GM12878 (cell line): ENCODE results near the gene NUTM1. TPM values are rescaled to one million over a fixed set of nuclear protein-coding genes. Genes with fewer than 3 reads are reported as not detected.
A peak's percentile ranks its signal among the peaks of the same experiment; 100 is the strongest.

Source experiments
- ATAC-seq: fragments of 200-7000 bp; cut with Tn5 transposase; 3 replicates; pipeline ENCODE4 v1.9.1; 2020; ENCODE audit warnings: mild to moderate bottlenecking, moderate library complexity
- BruUV-seq: library from RNA; stranded (reverse); fragments of 400-500 nt; replicated peaks from 2 replicates; lab custom pipeline; 2021; lab: Mats Ljungman, UMichigan
- CTCF ChIA-PET: fragments of 300-600 bp; sonication (Branson Sonifier 250); formaldehyde crosslinking; extraction: SDS; loops from one replicate; lab custom pipeline; 2021; ENCODE audit warnings: inconsistent platforms; lab: Yijun Ruan, JAX
- POLR2A ChIA-PET: fragments of 350-600 bp; formaldehyde crosslinking; extraction: SDS; loops from one replicate; lab custom pipeline; 2021; ENCODE audit warnings: inconsistent platforms; lab: Charles Lee
- RAD21 ChIA-PET: fragments of 300-600 bp; sonication (Branson Sonifier 250); formaldehyde crosslinking; loops from one replicate; lab custom pipeline; 2023; ENCODE audit warnings: antibody characterized with exemption; ENCODE audit not compliant: unreplicated experiment; lab: Charles Lee
- SMC1A ChIA-PET: fragments of 300-600 bp; sonication (Branson Sonifier 250); formaldehyde crosslinking; loops from one replicate; lab custom pipeline; 2023; ENCODE audit not compliant: unreplicated experiment, uncharacterized antibody; lab: Charles Lee
- DNase-seq: peaks from one replicate; pipeline ENCODE4 v3.0.0-alpha.2; 2011; ENCODE audit warnings: low read depth, low spot score
- FAIRE-seq: peaks from 3 replicates; lab custom pipeline; 2011; peaks lifted over from hg19 to GRCh38; lab: Jason Lieb, UNC
- H2AFZ ChIP-seq: 2 replicates; pipeline ENCODE4 v1.6.0; 2011; ENCODE audit warnings: low read depth, low read length, control low read depth; ENCODE audit not compliant: control insufficient read depth
- H3K27ac ChIP-seq: 2 replicates; pipeline ENCODE4 v1.5.1; 2011; ENCODE audit warnings: control low read depth; ENCODE audit not compliant: control insufficient read depth, insufficient read depth
- H3K27me3 ChIP-seq, 2 experiments: replicated peaks in 1 of 2; 2 replicates each; pipeline versions ENCODE4 v1.6.0 to v1.6.1; 2011; ENCODE audit warnings: low read length in 1 of 2; ENCODE audit not compliant: control insufficient read depth in 2 of 2, insufficient read depth in 2 of 2
- H3K36me3 ChIP-seq, 2 experiments: 2 replicates each; pipeline ENCODE4 v1.5.1; 2011; ENCODE audit warnings: low read length in 1 of 2; ENCODE audit not compliant: control insufficient read depth in 2 of 2, insufficient read depth in 2 of 2
- H3K4me1 ChIP-seq: 2 replicates; pipeline ENCODE4 v1.6.1; 2011; ENCODE audit warnings: mild to moderate bottlenecking, low read length, moderate library complexity, mixed read lengths; ENCODE audit not compliant: control insufficient read depth, insufficient read depth
- H3K4me2 ChIP-seq: 2 replicates; pipeline ENCODE4 v1.6.0; 2011; ENCODE audit warnings: control low read depth; ENCODE audit not compliant: control insufficient read depth, insufficient read depth
- H3K4me3 ChIP-seq: fragments of 200-600 bp; sonication (generic); 2 replicates; pipeline ENCODE4 v1.5.1; 2016
- H3K79me2 ChIP-seq: 2 replicates; pipeline ENCODE4 v1.6.0; 2011; ENCODE audit warnings: low read length; ENCODE audit not compliant: control insufficient read depth, insufficient read depth
- H3K9ac ChIP-seq: 2 replicates; pipeline ENCODE4 v1.8.0; 2011; ENCODE audit warnings: low read length, control low read depth, mixed read lengths; ENCODE audit not compliant: control insufficient read depth, insufficient read depth
- H3K9me3 ChIP-seq: replicated peaks from 3 replicates; pipeline ENCODE4 v1.5.1; 2011; ENCODE audit warnings: mild to moderate bottlenecking, low read length; ENCODE audit not compliant: control insufficient read depth, insufficient read depth
- H4K20me1 ChIP-seq: 2 replicates; pipeline ENCODE4 v1.6.0; 2011; ENCODE audit not compliant: control insufficient read depth, insufficient read depth
- MAX ChIP-seq: IDR thresholded peaks from 2 replicates; pipeline ENCODE4 v1.6.1; 2012; ENCODE audit warnings: low read depth, low read length, improper control_type of control experiment
- RUNX3 ChIP-seq: IDR thresholded peaks from 2 replicates; pipeline ENCODE4 v1.6.1; 2012; ENCODE audit warnings: low read length, inconsistent platforms
- WGBS: methylation state at CpG from one replicate; pipeline ENCODE4 v1.1.6; 2016; ENCODE audit warnings: low lambda C conversion rate; ENCODE audit not compliant: insufficient replicate concordance, insufficient coverage; ENCODE audit errors: missing lambda C conversion rate; 5-methylcytosine and 5-hydroxymethylcytosine counted together
- in situ Hi-C: fragments of 300-500 bp; cut with MboI; formaldehyde crosslinking; loops from 9 replicates; pipeline ENCODE4 v1.14.3; 2018; ENCODE audit warnings: mixed read lengths
- intact Hi-C: fragments of 100-400 bp; cut with micrococcal nuclease; formaldehyde crosslinking; loops from one replicate; pipeline ENCODE4 v1.14.2; 2022; ENCODE audit not compliant: unreplicated experiment
- polyA plus RNA-seq, 11 experiments: library from polyadenylated mRNA; depleted of rRNA in 4 of 11; unstranded in 6 of 11; stranded (reverse) in 5 of 11; fragments of >200 nt; fragmentation: Nextera tagmentation in 4 of 11; fragmentation: Illumina TruSeq in 1 of 11; extraction: Ambion mirVana in 4 of 11; extraction: Trizol in 1 of 11; gene quantifications; 1 replicate in 1 of 11; 2 replicates in 10 of 11; pipeline versions ENCODE4 v1.2.1 to v1.2.3, GENCODE V29; 2011 to 2016; ENCODE audit warnings: inconsistent platforms in 2 of 11, missing spikeins in 2 of 11, low read depth in 1 of 11
- total RNA-seq, 4 experiments: library from RNA; depleted of rRNA in 3 of 4; stranded (reverse); fragments of >200 nt in 3 of 4; fragmentation: Illumina TruSeq in 1 of 4; extraction: Trizol in 1 of 4; gene quantifications; 2 replicates each; pipeline versions ENCODE4 v1.2.1 to v1.2.3, GENCODE V29; 2013 to 2021

Gene NUTM1
- total and polyA plus RNA-seq, 10 of the 15 experiments (the other 5 are each of a cell fraction or from before 2014, with no cell fraction given): under 0.01 to 0.05 TPM; not detected in 8

- no peak overlapping the region for H2AFZ ChIP-seq
- H4K20me1 ChIP-seq: no peaks in the 10 kb centered on the region
- H3K4me2 ChIP-seq: peak overlapping the region; percentile 62; the same call in 1 of the 2 replicates
- ChIA-PET SMC1A (interaction anchor here (0.8 to 6.6 kb wide), 9 partner anchors 11 to 95 kb away, joined by 3 to 107 read pairs (median 8); no protein-coding TSS in a partner anchor), CTCF (interaction anchor here (0.6 to 2.6 kb wide), 4 partner anchors 49 to 81 kb away, joined by 3 to 9 read pairs (median 6); partner anchors contain the start of gene LPCAT4), POLR2A (interaction anchor here (0.7 to 2.3 kb wide), 3 partner anchors 15 to 29 kb away, joined by 3 to 8 read pairs (median 4); no protein-coding TSS in a partner anchor), RAD21 (interaction anchor here (1.3 to 2.3 kb wide), 3 partner anchors 14 to 73 kb away, joined by 4 to 20 read pairs (median 5); no protein-coding TSS in a partner anchor)
- H3K36me3 ChIP-seq: peaks cover 0 to 17% of the 10 kb centered on the region in 2 experiments; a peak in 1 of 4 replicates
- H3K9me3 ChIP-seq: no peaks in the 10 kb centered on the region; the same call in 2 of the 3 replicates
- TF ChIP-seq MAX (no peak), RUNX3 (peak; percentile 41; the same call in 1 of the 2 replicates)
- intact Hi-C loops (no loop called here), in situ Hi-C loops (no loop called here)
- BruUV-seq: TSS peak; percentile 28
- DNase-seq: no peak
- peak overlapping the region; percentile 35; the same call in 1 of the 2 replicates for H3K4me3 ChIP-seq
- H3K9ac ChIP-seq: no peak overlapping the region
- H3K27me3 ChIP-seq: no peaks in the 10 kb centered on the region
- no peak for ATAC-seq
- FAIRE-seq: no peak
- peaks cover 94% of the 10 kb centered on the region for H3K79me2 ChIP-seq
- peaks cover 20% of the 10 kb centered on the region for H3K4me1 ChIP-seq
- WGBS: 63% methylated on average over 3 of the region's 3 CpGs
- H3K27ac ChIP-seq: peak overlapping the region; percentile 25; the same call in 1 of the 2 replicates
These were observed 28.3 kb upstream of the NUTM1 start for GRCh38 chr15:34314491-34315490.
